DMS79 treated with DMSO at 0.1 percent for 48 hours (cell line): ENCODE data around the gene TRPC1.
"Not testable (repeated sequence)": the region's sequence is repeated elsewhere in the genome, so short reads cannot be mapped to it uniquely, and the experiment has no call there.

ENCODE experiments used
- DNase-seq: peaks from one replicate; lab custom pipeline; 2025; lab: John Stamatoyannopoulos, UW

TRPC1 gene

GRCh38 chr3:142723968-142724681, at the start of gene TRPC1:
Gene TRPC1 (plus strand): TSS chr3:142724034. CDS start chr3:142724560, 526 bp downstream.
- DNase-seq, result peak; percentile 76

- no peak for DNase-seq
Observed at GRCh38 chr3:142676151-142676550, 47.7 kb upstream of the TRPC1 start.

GRCh38 chr3:142680710-142681109, 43.1 kb upstream of the TRPC1 start:
- no peak for DNase-seq

GRCh38 chr3:142690613-142691012, 33.2 kb upstream of the TRPC1 start:
- DNase-seq, result no peak

GRCh38 chr3:142691527-142691926, 32.3 kb upstream of the TRPC1 start:
- no peak for DNase-seq

GRCh38 chr3:142693136-142693853, 30.5 kb upstream of the TRPC1 start:
- DNase-seq, result no peak

- DNase-seq, result no peak
Observed at GRCh38 chr3:142694225-142694624, 29.6 kb upstream of the TRPC1 start.

GRCh38 chr3:142705198-142705597, 18.6 kb upstream of the TRPC1 start:
- DNase-seq, result peak; percentile 45

GRCh38 chr3:142706321-142707127, 17.3 kb upstream of the TRPC1 start:
- no peak for DNase-seq

GRCh38 chr3:142709207-142709606, 14.6 kb upstream of the TRPC1 start:
- no peak for DNase-seq

- DNase-seq, result not testable (repeated sequence)
Observed at GRCh38 chr3:142714882-142715281, 9.0 kb upstream of the TRPC1 start.

- no peak for DNase-seq
Observed at GRCh38 chr3:142716102-142716501, 7.7 kb upstream of the TRPC1 start.

- DNase-seq, result no peak
Observed at GRCh38 chr3:142723665-142723967, 218 bp upstream of the TRPC1 start.

GRCh38 chr3:142724682-142725356, 985 bp downstream of the TRPC1 start:
- DNase-seq, result peak; percentile 53

GRCh38 chr3:142725357-142725739, 1.5 kb downstream of the TRPC1 start:
- DNase-seq, result no peak

GRCh38 chr3:142726017-142726416, 2.2 kb downstream of the TRPC1 start:
- no peak for DNase-seq

GRCh38 chr3:142732066-142732465, 8.2 kb downstream of the TRPC1 start:
- DNase-seq, result no peak

GRCh38 chr3:142734834-142735233, 11.0 kb downstream of the TRPC1 start:
- DNase-seq, result no peak

- DNase-seq, result no peak
Observed at GRCh38 chr3:142735462-142735861, 11.6 kb downstream of the TRPC1 start.

- no peak for DNase-seq
Observed at GRCh38 chr3:142738396-142738795, 14.6 kb downstream of the TRPC1 start.

GRCh38 chr3:142746646-142747045, 22.8 kb downstream of the TRPC1 start:
- DNase-seq, result no peak

GRCh38 chr3:142750531-142750930, 26.7 kb downstream of the TRPC1 start:
- DNase-seq, result not testable (repeated sequence)
